IMR-90 (cell line): ENCODE data around the gene CDH13. TPM values are rescaled to one million over a fixed set of nuclear protein-coding genes. Genes with fewer than 3 reads are reported as not detected.

Experiments used
- ATAC-seq: fragments of 200-7000 bp; cut with Tn5 transposase; 2 replicates; pipeline ENCODE4 v1.9.1; 2020; ENCODE audit warnings: low read depth, mild to moderate bottlenecking, moderate library complexity
- BruUV-seq: library from RNA; stranded (reverse); fragments of 400-500 nt; replicated peaks from 2 replicates; lab custom pipeline; 2021; lab: Mats Ljungman, UMichigan
- CTCF ChIA-PET: fragments of 300-600 bp; formaldehyde crosslinking; extraction: SDS; loops from one replicate; lab custom pipeline; 2021; ENCODE audit warnings: antibody characterized with exemption; lab: Yijun Ruan, JAX
- POLR2A ChIA-PET: fragments of 300-600 bp; sonication (Branson Sonifier 250); formaldehyde crosslinking; loops from one replicate; lab custom pipeline; 2022; ENCODE audit warnings: antibody characterized with exemption; ENCODE audit not compliant: unreplicated experiment; lab: Charles Lee
- DNase-seq: peaks from one replicate; pipeline ENCODE4 v3.0.0; 2013
- H2AFZ ChIP-seq: replicated peaks from 2 replicates; pipeline ENCODE3; 2013; ENCODE audit warnings: low read length, mild to moderate bottlenecking; ENCODE audit not compliant: poor library complexity
- H2AK5ac ChIP-seq: 2 replicates; pipeline ENCODE4 v1.6.1; 2013; ENCODE audit warnings: low read depth, low read length, inconsistent platforms
- H2AK9ac ChIP-seq: replicated peaks from 2 replicates; pipeline ENCODE3; 2013; ENCODE audit warnings: mild to moderate bottlenecking, low read depth, low read length, moderate library complexity; ENCODE audit not compliant: poor library complexity
- H2BK120ac ChIP-seq: 2 replicates; pipeline ENCODE4 v1.6.1; 2013; ENCODE audit warnings: low read depth, low read length, inconsistent platforms
- H2BK15ac ChIP-seq: 3 replicates; pipeline ENCODE4 v1.6.1; 2013; ENCODE audit warnings: low read depth, low read length, inconsistent platforms
- H2BK20ac ChIP-seq: 2 replicates; pipeline ENCODE4 v1.6.1; 2013; ENCODE audit warnings: low read depth, mild to moderate bottlenecking, inconsistent platforms, low read length, moderate library complexity
- H2BK5ac ChIP-seq: 2 replicates; pipeline ENCODE4 v1.6.1; 2013; ENCODE audit warnings: mild to moderate bottlenecking, low read depth, low read length, inconsistent platforms; ENCODE audit not compliant: poor library complexity, severe bottlenecking
- H3K14ac ChIP-seq: replicated peaks from 2 replicates; pipeline ENCODE4 v1.6.1; 2013; ENCODE audit warnings: low read depth, low read length, inconsistent platforms
- H3K18ac ChIP-seq: 2 replicates; pipeline ENCODE4 v1.6.1; 2013; ENCODE audit warnings: low read depth, low read length, control low read depth
- H3K23ac ChIP-seq: 2 replicates; pipeline ENCODE4 v1.6.1; 2013; ENCODE audit warnings: low read depth, low read length, inconsistent platforms
- H3K27ac ChIP-seq: 2 replicates; pipeline ENCODE4 v1.5.1; 2013; ENCODE audit warnings: mild to moderate bottlenecking, control low read depth, low read length; ENCODE audit not compliant: insufficient read depth
- H3K27me3 ChIP-seq: 2 replicates; pipeline ENCODE4 v1.6.1; 2013; ENCODE audit warnings: low read length; ENCODE audit not compliant: control insufficient read depth, insufficient read depth
- H3K36me3 ChIP-seq: 2 replicates; pipeline ENCODE4 v1.6.1; 2013; ENCODE audit warnings: low read length, mixed read lengths; ENCODE audit not compliant: control insufficient read depth, insufficient read depth
- H3K4ac ChIP-seq: 2 replicates; pipeline ENCODE4 v1.6.1; 2013; ENCODE audit warnings: low read depth, low read length, inconsistent platforms
- H3K4me1 ChIP-seq: 2 replicates; pipeline ENCODE4 v1.6.1; 2013; ENCODE audit warnings: low read length, mixed read lengths; ENCODE audit not compliant: control insufficient read depth, insufficient read depth
- H3K4me2 ChIP-seq: 2 replicates; pipeline ENCODE4 v1.6.1; 2013; ENCODE audit warnings: low read depth, mild to moderate bottlenecking, control low read depth, low read length, moderate library complexity
- H3K4me3 ChIP-seq: 2 replicates; pipeline ENCODE4 v1.5.1; 2013; ENCODE audit warnings: low read depth, mild to moderate bottlenecking, control low read depth, low read length, moderate library complexity; ENCODE audit not compliant: insufficient read depth
- H3K56ac ChIP-seq: 2 replicates; pipeline ENCODE4 v1.6.1; 2013; ENCODE audit warnings: low read length, inconsistent platforms; ENCODE audit not compliant: insufficient read depth; ENCODE audit errors: extremely low read depth
- H3K79me1 ChIP-seq, 2 experiments: 2 replicates each; pipeline ENCODE4 v1.6.1; 2013; ENCODE audit warnings: low read length in 2 of 2, inconsistent platforms in 1 of 2, low read depth in 1 of 2
- H3K9ac ChIP-seq: 2 replicates; pipeline ENCODE4 v1.6.1; 2013; ENCODE audit warnings: low read depth, low read length, control low read depth
- H3K9me1 ChIP-seq: 2 replicates; pipeline ENCODE4 v1.6.1; 2013; ENCODE audit warnings: low read length, inconsistent platforms; ENCODE audit not compliant: insufficient read depth
- H3K9me3 ChIP-seq: 2 replicates; pipeline ENCODE4 v1.6.1; 2013; ENCODE audit warnings: low read length; ENCODE audit not compliant: control insufficient read depth, insufficient read depth
- H4K20me1 ChIP-seq: 2 replicates; pipeline ENCODE4 v1.6.1; 2013; ENCODE audit warnings: low read length, inconsistent platforms; ENCODE audit not compliant: insufficient read depth
- H4K5ac ChIP-seq: 2 replicates; pipeline ENCODE4 v1.6.1; 2013; ENCODE audit warnings: mild to moderate bottlenecking, low read depth, low read length, control low read depth
- H4K8ac ChIP-seq, 2 experiments: 2 replicates each; pipeline ENCODE4 v1.6.1; 2013; ENCODE audit warnings: low read depth in 2 of 2, low read length in 2 of 2, control low read depth in 1 of 2, inconsistent platforms in 1 of 2
- H4K91ac ChIP-seq: 2 replicates; pipeline ENCODE4 v1.6.1; 2013; ENCODE audit warnings: low read depth, low read length, inconsistent platforms; ENCODE audit not compliant: insufficient read depth
- CHD1 ChIP-seq: IDR thresholded peaks from 2 replicates; pipeline ENCODE4 v1.6.1; 2012; ENCODE audit warnings: low read depth, low read length, improper control_type of control experiment
- CTCF ChIP-seq: conservative IDR thresholded peaks from 2 replicates; pipeline ENCODE4 v1.5.1; 2012; ENCODE audit warnings: mild to moderate bottlenecking, low read depth, low read length, improper control_type of control experiment
- ELK1 ChIP-seq: fragments of 150-350 bp; IDR thresholded peaks from 2 replicates; pipeline ENCODE4 v1.6.1; 2016; ENCODE audit warnings: low read depth, mild to moderate bottlenecking, low read length, moderate library complexity, borderline replicate concordance
- FOS ChIP-seq: fragments of 150-350 bp; IDR thresholded peaks from 2 replicates; pipeline ENCODE4 v1.6.1; 2016; ENCODE audit warnings: low read depth, low read length
- NFE2L2 ChIP-seq: fragments of 150-350 bp; IDR thresholded peaks from 2 replicates; pipeline ENCODE4 v1.6.1; 2016; ENCODE audit warnings: low read depth, mild to moderate bottlenecking, low read length
- RCOR1 ChIP-seq: IDR thresholded peaks from 2 replicates; pipeline ENCODE4 v1.6.1; 2012; ENCODE audit warnings: mild to moderate bottlenecking, low read length, improper control_type of control experiment; ENCODE audit not compliant: insufficient replicate concordance
- RFX5 ChIP-seq: IDR thresholded peaks from 2 replicates; pipeline ENCODE4 v1.8.0; 2012; ENCODE audit warnings: low read depth, mild to moderate bottlenecking, low read length, moderate library complexity
- WGBS, 2 experiments: methylation state at CpG; one replicate each; pipeline versions ENCODE4 v1.1.5 to v1.1.7; 2013; ENCODE audit warnings: missing lambda C conversion rate in 2 of 2; ENCODE audit not compliant: insufficient read length in 1 of 2; ENCODE audit errors: extremely low coverage in 2 of 2; 5-methylcytosine and 5-hydroxymethylcytosine counted together
- dilution Hi-C: fragments of 300-500 bp; cut with HindIII; formaldehyde crosslinking; loops from one replicate; pipeline ENCODE4 v1.14.3; 2018; ENCODE audit warnings: low sequenced_read_pairs; ENCODE audit not compliant: unreplicated experiment
- in situ Hi-C: fragments of 300-500 bp; cut with MboI; formaldehyde crosslinking; loops from 3 replicates; pipeline ENCODE4 v1.14.3; 2019; ENCODE audit warnings: low sequenced_read_pairs, inconsistent platforms, mixed read lengths
- intact Hi-C: fragments of 100-400 bp; cut with micrococcal nuclease; formaldehyde crosslinking; loops from 2 replicates; pipeline ENCODE4 v1.10.0; 2022
- polyA plus RNA-seq, 3 experiments: library from polyadenylated mRNA; depleted of rRNA; stranded (reverse); fragments of >200 nt; gene quantifications; 2 replicates each; pipeline ENCODE4 v1.2.3, GENCODE V29; 2012; ENCODE audit warnings: low replicate concordance in 1 of 3
- total RNA-seq: library from RNA; depleted of rRNA; stranded (reverse); fragments of >200 nt; gene quantifications from 2 replicates; pipeline ENCODE4 v1.2.3, GENCODE V29; 2012

CDH13 gene
- total and polyA plus RNA-seq, 2 of the 4 experiments (the other 2 are of a cell fraction), result 61.6 to 74.7 TPM

- Histone ChIP-seq H3K18ac (no peak overlapping the region), H3K79me1 (no peaks in the 10 kb centered on the region), H3K4me2 (no peak overlapping the region), H4K20me1 (no peaks in the 10 kb centered on the region), H4K8ac (no peak overlapping the region), H3K56ac (no peak overlapping the region), H3K36me3 (no peaks in the 10 kb centered on the region), H3K4me3 (no peak overlapping the region), H2AFZ (no peak overlapping the region), H3K23ac (no peak overlapping the region), H2BK5ac (no peak overlapping the region), H2AK9ac (no peak overlapping the region), H4K91ac (no peak overlapping the region), H3K9ac (no peak overlapping the region), H3K27me3 (peaks cover 29% of the 10 kb centered on the region), H3K14ac (no peak overlapping the region), H2BK15ac (no peak overlapping the region), H3K27ac (no peak overlapping the region), H3K4ac (no peak overlapping the region), H2AK5ac (no peak overlapping the region), H2BK20ac (no peak overlapping the region), H2BK120ac (no peak overlapping the region), H3K4me1 (no peaks in the 10 kb centered on the region), H4K5ac (no peak overlapping the region), H3K9me3 (no peaks in the 10 kb centered on the region; the same call in 1 of the 2 replicates), H3K9me1 (no peaks in the 10 kb centered on the region)
- in situ Hi-C loops (no loop called here), dilution Hi-C loops (no loop called here), intact Hi-C loops (no loop called here)
- DNase-seq (no peak), ATAC-seq (no peak)
- BruUV-seq, result no TSS peak
- WGBS, 2 experiments, result 67% methylated on average over 5 of the region's 14 CpGs; no CpG with 5 or more reads in 1 of the 2 experiments
- POLR2A ChIA-PET, result interaction anchor here (0.6 kb wide), 1 partner anchor 332 kb away, joined by 5 read pairs; no protein-coding TSS in a partner anchor
- CTCF ChIA-PET, result no interaction called here
- TF ChIP-seq RFX5 (no peak), ELK1 (no peak), FOS (no peak), NFE2L2 (no peak), CHD1 (no peak), RCOR1 (no peak), CTCF (no peak)
Observed at GRCh38 chr16:83847371-83848225, 1220.8 kb downstream of the CDH13 start.
